ENCODE data around the gene HEG1.

The HEG1 gene

GRCh38 chr3:125052624-125053303, 3.0 kb downstream of the HEG1 start:
- intact Hi-C loops (cut with DNase I): loop anchor here (10.0 kb wide), 2 partner anchors 92 to 322 kb away; partner anchors contain the start of gene ZNF148

GRCh38 chr3:125051715-125052581, 3.8 kb downstream of the HEG1 start:
- intact Hi-C loops (cut with DNase I): loop anchor here (10.0 kb wide), 2 partner anchors 93 to 323 kb away; partner anchors contain the start of gene ZNF148
- DNase-seq: peak in 2 of 10 donors; percentile 14 to 22

More at GRCh38 chr3:125052624-125053303, 3.0 kb downstream of the HEG1 start:
- peak in 1 of 10 donors; percentile 32 for DNase-seq

GRCh38 chr3:125051205-125051604, 4.6 kb downstream of the HEG1 start:
- DNase-seq: no peak
- intact Hi-C loops (cut with DNase I): loop anchor here (10.0 kb wide), 2 partner anchors 94 to 324 kb away; partner anchors contain the start of gene ZNF148

GRCh38 chr3:125050488-125051090, 5.2 kb downstream of the HEG1 start:
- no peak for DNase-seq
- intact Hi-C loops (cut with DNase I): loop anchor here (10.0 kb wide), 2 partner anchors 94 to 324 kb away; partner anchors contain the start of gene ZNF148

- no peak for DNase-seq
- intact Hi-C loops (cut with DNase I): no loop called here
These were observed 7.5 kb downstream of the HEG1 start for GRCh38 chr3:125048282-125048681.

- intact Hi-C loops (cut with DNase I): no loop called here
- no peak for DNase-seq
These were observed 9.8 kb downstream of the HEG1 start for GRCh38 chr3:125045965-125046364.

GRCh38 chr3:125045194-125045593, 10.6 kb downstream of the HEG1 start:
- DNase-seq: no peak
- intact Hi-C loops (cut with DNase I): no loop called here

- DNase-seq: no peak
- intact Hi-C loops (cut with DNase I): no loop called here
These were observed 12.1 kb downstream of the HEG1 start for GRCh38 chr3:125043599-125044151.

- peak in 4 of 10 donors; percentile 12 to 82 (median 74) for DNase-seq
- intact Hi-C loops (cut with DNase I): no loop called here
These were observed 12.9 kb downstream of the HEG1 start for GRCh38 chr3:125042725-125043406.

GRCh38 chr3:125039131-125040100, 16.4 kb downstream of the HEG1 start:
- peak in 5 of 10 donors; percentile 17 to 82 (median 48) for DNase-seq
- intact Hi-C loops (cut with DNase I): no loop called here

GRCh38 chr3:125037498-125038150, 18.2 kb downstream of the HEG1 start:
- intact Hi-C loops (cut with DNase I): no loop called here
- DNase-seq: no peak

GRCh38 chr3:125035217-125035616, 20.6 kb downstream of the HEG1 start:
- no peak for DNase-seq
- intact Hi-C loops (cut with DNase I): no loop called here

- intact Hi-C loops (cut with DNase I): no loop called here
- DNase-seq: no peak
These were observed 22.2 kb downstream of the HEG1 start for GRCh38 chr3:125033616-125034015.

GRCh38 chr3:125033135-125033534, 22.7 kb downstream of the HEG1 start:
- DNase-seq: no peak
- intact Hi-C loops (cut with DNase I): no loop called here

GRCh38 chr3:125032683-125033082, 23.1 kb downstream of the HEG1 start:
- intact Hi-C loops (cut with DNase I): no loop called here

GRCh38 chr3:125032100-125032643, 23.6 kb downstream of the HEG1 start:
- intact Hi-C loops (cut with DNase I): no loop called here
- no peak for DNase-seq

More at GRCh38 chr3:125032683-125033082, 23.1 kb downstream of the HEG1 start:
- no peak for DNase-seq

GRCh38 chr3:125031544-125031943, 24.3 kb downstream of the HEG1 start:
- intact Hi-C loops (cut with DNase I): no loop called here
- no peak for DNase-seq

- no peak for DNase-seq
- intact Hi-C loops (cut with DNase I): no loop called here
These were observed 27.1 kb downstream of the HEG1 start for GRCh38 chr3:125028657-125029056.
